ENCODE measurements around the gene MRPL48.
"Not testable (repeated sequence)": the region's sequence is repeated elsewhere in the genome, so short reads cannot be mapped to it uniquely, and the experiment has no call there.

The MRPL48 gene

DNA sequence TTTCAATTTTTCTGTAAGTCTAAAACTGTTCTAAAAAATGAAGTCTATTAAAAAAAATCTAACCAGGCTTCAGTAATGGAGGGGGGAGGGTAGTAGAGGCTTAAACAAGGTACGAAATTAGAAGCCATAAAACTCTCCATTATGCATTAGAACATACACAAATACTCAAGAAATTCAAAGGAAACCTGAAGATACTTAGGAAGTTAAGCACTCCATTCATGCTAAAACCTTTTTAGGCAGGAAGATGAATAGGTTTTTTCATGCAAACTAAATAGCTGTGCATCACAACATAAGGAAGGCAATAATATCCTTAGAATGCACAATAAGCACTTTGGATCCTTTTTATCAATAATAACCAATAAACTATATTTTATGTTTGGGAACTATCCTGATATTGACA, 29.2 kb upstream of the MRPL48 start:
- Mint-ChIP-seq H3K27ac (no peak overlapping the region), H3K27me3 (no peaks in the 10 kb centered on the region), H3K4me1 (ENCODE audit: low read depth in 2 of 2) (peaks cover 29 to 46% of the 10 kb centered on the region in 2 donors), H3K36me3 (ENCODE audit: insufficient read depth) (peaks cover 20% of the 10 kb centered on the region), H3K4me3 (peak overlapping the region; percentile 94 to 97), H3K9me3 (no peaks in the 10 kb centered on the region)
- ATAC-seq (replicated peaks) (no peak), DNase-seq (no peak)

DNA sequence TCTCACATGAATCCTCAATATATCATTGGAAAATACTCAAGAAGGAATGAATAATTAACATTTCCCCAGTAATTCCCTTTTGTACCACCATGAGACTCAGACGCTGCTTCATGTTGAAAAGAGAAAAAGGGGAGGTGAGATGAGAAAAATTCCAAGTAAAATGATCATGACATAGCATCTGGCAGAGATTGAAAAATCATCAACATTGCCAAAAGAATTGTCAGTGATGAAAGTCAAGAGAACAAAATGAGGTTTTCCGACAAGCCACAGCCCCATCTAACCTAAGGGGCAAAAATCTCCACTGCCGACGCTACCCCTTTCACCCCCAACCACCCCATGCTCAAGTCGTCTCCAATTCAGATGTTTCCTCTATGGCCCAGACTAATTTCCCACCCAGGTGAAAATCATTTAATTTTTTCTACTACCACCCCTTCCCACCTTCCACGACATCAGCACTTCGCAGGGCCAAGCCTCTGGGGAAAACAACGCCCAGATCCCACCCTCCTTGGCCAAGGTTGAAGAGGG, 28.0 kb upstream of the MRPL48 start:
- Mint-ChIP-seq H3K27me3 (no peaks in the 10 kb centered on the region), H3K4me3 (peak overlapping the region; percentile 94 to 97), H3K27ac (peak overlapping the region; percentile 87 to 90), H3K4me1 (ENCODE audit: low read depth in 2 of 2) (peaks cover 29 to 40% of the 10 kb centered on the region in 2 donors), H3K9me3 (no peaks in the 10 kb centered on the region), H3K36me3 (ENCODE audit: insufficient read depth) (peaks cover 20% of the 10 kb centered on the region)
- DNase-seq (no peak), ATAC-seq (replicated peaks) (no peak)

DNA sequence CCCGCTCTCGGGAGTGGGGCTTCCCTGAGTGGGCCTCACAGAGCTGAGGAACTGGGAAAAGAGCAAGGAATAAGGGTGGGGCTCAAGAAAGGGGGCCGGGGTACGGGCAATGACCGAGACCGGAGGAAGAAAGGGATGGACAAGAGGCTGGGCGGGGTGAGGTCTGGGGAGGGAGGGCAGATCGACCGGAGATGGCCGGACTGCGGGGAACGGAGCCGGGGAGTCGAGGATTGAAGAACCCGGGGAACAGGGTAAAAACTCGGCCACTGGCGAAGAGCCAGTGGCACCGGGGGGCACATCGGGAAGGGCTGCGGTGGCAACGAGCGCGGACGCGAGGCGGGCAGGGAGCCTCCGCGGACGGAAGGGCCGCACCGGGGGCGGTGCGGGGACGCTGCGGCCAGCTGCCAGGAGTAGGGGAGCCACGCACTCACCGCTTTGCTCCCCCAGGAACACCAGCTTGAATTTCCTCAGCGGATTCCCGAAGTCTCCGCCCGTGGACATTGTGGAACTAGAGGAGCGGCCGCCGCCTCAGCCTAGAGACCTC, 27.5 kb upstream of the MRPL48 start:
- no peak for DNase-seq
- ATAC-seq (replicated peaks), result no peak
- peaks cover 20% of the 10 kb centered on the region for H3K36me3 Mint-ChIP-seq (ENCODE audit: insufficient read depth)
- peak overlapping the region; percentile 94 to 97 for H3K4me3 Mint-ChIP-seq
- peaks cover 0 to 3% of the 10 kb centered on the region in 2 donors for H3K27me3 Mint-ChIP-seq
- H3K4me1 Mint-ChIP-seq (ENCODE audit: low read depth in 2 of 2), result peaks cover 29 to 40% of the 10 kb centered on the region in 2 donors
- no peaks in the 10 kb centered on the region for H3K9me3 Mint-ChIP-seq
- H3K27ac Mint-ChIP-seq, result peak overlapping the region; percentile 87 to 90

DNA sequence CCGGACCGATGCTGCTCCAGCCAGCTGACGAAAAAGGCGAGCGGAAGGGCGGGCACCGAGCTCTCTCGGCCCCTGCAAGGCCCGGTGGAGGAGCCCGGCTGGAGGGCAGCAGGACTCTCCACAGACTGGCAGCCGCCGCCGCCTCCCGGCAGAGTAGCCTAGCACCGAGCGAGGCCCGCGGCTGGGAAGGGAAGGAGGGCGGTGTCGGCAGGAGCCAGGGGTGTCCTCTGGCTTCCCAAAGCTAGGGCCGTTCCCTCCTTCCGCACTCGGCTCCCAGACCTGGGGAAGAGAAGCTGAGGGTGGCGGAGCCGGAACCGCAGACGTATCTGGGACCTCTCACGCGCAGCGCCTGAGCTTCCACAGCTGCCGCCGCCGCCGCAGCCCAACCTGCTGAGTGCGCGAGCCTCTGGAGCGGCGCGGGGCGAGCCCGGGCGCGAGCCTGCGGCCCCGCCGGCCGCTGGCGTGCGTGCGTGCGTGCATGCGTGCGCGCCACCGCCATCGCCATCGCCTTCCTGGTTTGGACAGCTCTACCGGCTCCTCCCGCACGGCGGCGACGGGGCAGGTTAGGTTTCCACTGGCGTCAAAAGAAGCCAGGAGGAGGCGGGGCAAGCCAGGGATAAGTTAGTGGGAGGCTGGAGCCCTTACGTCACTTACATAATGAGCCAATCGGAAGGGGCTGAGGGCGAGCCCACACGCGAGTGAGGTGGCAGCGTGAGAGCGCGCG, 26.8 kb upstream of the MRPL48 start, which contains the start of gene RAB6A:
RAB6A (minus strand) TSS at position 396 of the 724 bp plus-strand sequence. CDS start 439 bp downstream, outside the sequence.
- Mint-ChIP-seq H3K9me3 (no peaks in the 10 kb centered on the region), H3K4me1 (ENCODE audit: low read depth in 2 of 2) (peaks cover 26 to 34% of the 10 kb centered on the region in 2 donors), H3K4me3 (peak within 1 kb of the TSS; percentile 94 to 97), H3K27ac (peak within 1 kb of the TSS; percentile 87 to 90), H3K27me3 (peaks cover 0 to 10% of the 10 kb centered on the region in 2 donors), H3K36me3 (ENCODE audit: insufficient read depth) (peaks cover 16% of the 10 kb centered on the region)
- peak; percentile 98 to 99 (median 99) for DNase-seq
- peak; percentile 86 for ATAC-seq (replicated peaks)

DNA sequence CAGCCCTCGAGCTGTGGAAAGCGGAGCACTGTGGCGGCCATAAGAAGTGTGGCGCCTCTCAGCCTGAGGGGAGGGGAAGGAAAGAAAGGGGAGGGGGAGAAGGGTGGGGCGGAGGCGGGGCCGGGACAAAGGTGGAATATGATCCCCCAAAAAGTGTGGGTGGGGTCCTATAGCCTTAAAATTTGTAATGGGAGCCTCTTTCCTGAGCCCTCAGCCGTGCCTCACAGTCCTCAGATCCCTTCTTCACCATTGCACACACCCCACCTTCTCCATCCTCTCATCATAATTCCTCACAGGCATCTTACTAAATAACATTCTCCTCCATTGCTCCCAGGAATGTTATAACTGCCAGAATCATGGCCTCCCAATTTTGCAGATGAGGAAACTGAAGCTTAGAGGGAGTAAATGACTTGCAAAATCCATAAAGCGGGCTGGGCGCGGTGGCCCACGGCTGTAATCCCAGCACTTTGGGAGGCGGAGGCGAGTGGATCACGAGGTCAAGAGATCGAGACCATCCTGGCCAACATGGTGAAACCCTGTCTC, 26.2 kb upstream of the MRPL48 start:
- Mint-ChIP-seq H3K9me3 (no peaks in the 10 kb centered on the region), H3K27me3 (peaks cover 5 to 16% of the 10 kb centered on the region in 2 donors), H3K36me3 (ENCODE audit: insufficient read depth) (peaks cover 16% of the 10 kb centered on the region), H3K4me1 (ENCODE audit: low read depth in 2 of 2) (peaks cover 26 to 34% of the 10 kb centered on the region in 2 donors), H3K27ac (peak overlapping the region; percentile 87 to 90), H3K4me3 (peak overlapping the region; percentile 94 to 97)
- DNase-seq (no peak), ATAC-seq (replicated peaks) (peak; percentile 2)

DNA sequence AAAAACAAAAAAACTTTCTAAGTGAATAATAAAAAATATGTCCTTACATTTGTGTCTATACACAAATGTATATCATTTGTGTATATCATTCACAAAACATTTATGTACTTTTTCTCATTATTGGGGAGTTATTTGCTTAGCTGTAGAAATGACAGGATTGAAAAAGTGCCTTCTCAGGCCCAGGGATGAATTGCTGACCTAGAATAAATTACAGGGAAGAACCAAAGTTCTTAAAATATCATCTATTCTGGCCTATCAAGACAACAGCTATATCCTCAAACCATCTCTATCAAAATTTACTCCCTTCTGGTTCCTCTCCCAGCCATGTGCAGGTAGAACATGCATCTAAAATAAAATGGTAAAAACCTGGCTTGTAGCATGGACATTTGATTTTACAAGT, 24.9 kb upstream of the MRPL48 start:
- no peak for DNase-seq
- Mint-ChIP-seq H3K36me3 (ENCODE audit: insufficient read depth) (peaks cover 12% of the 10 kb centered on the region), H3K4me1 (ENCODE audit: low read depth in 2 of 2) (peaks cover 20 to 29% of the 10 kb centered on the region in 2 donors), H3K27ac (no peak overlapping the region), H3K9me3 (no peaks in the 10 kb centered on the region), H3K27me3 (peaks cover 17 to 29% of the 10 kb centered on the region in 2 donors), H3K4me3 (no peak overlapping the region)
- no peak for ATAC-seq (replicated peaks)

DNA sequence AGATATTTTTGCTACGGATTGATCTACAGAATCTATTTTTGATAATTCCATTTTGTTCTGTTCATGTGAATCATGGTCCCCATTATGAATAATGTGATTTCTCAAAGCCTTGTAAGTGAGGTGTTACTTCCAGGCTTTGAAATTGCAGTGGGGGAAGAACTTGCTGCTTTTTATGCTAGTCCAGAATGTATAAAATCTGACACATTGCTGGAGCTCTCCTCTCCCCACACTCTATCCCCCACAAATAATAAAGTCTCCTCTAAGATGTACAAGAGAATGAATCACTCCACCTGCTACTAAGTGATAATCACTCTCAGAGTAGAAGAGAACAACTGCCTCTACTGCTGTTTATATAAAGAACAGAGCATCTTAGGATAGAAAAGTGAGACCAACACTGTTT, 20.9 kb upstream of the MRPL48 start:
- no peak for DNase-seq
- no peak for ATAC-seq (replicated peaks)
- H3K27me3 Mint-ChIP-seq, result peaks cover 17 to 42% of the 10 kb centered on the region in 2 donors
- peaks cover 3% of the 10 kb centered on the region for H3K36me3 Mint-ChIP-seq (ENCODE audit: insufficient read depth)
- no peak overlapping the region for H3K27ac Mint-ChIP-seq
- H3K9me3 Mint-ChIP-seq, result no peaks in the 10 kb centered on the region
- H3K4me1 Mint-ChIP-seq (ENCODE audit: low read depth in 2 of 2), result no peaks in the 10 kb centered on the region
- no peak overlapping the region for H3K4me3 Mint-ChIP-seq

DNA sequence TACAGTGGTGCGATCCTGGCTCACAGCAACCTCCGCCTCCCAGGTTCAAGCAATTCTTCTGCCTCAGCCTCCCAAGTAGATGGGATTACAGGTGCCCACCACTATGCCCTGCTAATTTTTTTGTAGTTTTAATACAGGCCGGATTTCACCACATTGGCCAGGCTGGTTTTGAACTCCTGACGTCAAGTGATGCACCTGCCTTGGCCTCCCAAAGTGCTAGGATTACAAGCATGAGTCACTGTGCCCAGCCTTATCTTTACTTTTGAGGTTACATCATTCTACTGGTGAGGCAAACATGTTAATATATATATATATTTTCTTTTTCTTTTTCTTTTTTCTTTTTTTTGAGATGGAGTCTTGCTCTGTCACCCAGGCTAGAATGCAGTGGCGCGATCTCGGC, 16.9 kb upstream of the MRPL48 start:
- not testable (repeated sequence) for H3K4me3 Mint-ChIP-seq; H3K36me3 Mint-ChIP-seq (ENCODE audit: insufficient read depth); H3K27ac Mint-ChIP-seq; ATAC-seq (replicated peaks); H3K9me3 Mint-ChIP-seq; H3K4me1 Mint-ChIP-seq (ENCODE audit: low read depth in 2 of 2); DNase-seq
- peaks cover 26 to 40% of the 10 kb centered on the region in 2 donors for H3K27me3 Mint-ChIP-seq

DNA sequence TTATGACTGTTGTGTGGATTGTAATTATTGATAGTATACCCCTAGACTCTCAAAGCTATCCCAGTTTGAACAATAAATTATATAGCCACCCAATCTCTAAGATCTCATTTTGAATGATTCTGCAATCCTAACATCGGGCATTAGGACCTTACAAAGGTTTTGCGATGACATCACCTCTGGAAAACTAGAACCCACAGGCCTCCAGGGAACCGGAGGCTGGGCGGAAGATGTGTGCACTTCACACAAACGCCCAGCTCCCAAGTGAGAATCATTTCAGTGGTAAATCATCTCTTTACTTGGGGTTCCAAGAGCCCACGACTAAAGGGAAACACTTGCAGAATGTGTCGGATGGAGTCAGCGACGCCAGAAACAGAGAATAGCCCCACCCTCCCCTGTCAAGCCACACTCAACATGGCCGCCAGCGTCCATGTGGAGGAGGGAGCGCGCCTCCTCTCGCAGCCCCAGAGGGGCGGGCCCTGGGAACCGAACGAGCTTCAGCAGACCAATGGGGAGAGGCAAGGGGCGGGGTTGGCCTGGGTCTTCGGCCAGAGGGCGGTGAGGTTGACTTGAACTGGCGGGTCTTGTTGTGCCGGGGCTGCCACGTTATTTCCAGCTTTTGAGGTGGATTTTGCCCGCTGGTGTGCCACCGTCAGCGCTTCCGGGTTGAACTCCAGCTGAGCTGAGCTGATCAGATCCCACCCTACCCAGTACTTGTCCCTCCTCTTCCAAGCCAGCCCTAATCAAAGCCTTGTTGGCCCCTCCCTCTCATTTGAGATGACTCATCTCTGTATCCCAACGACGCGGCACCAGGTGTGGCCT, 8.4 kb upstream of the MRPL48 start:
- H3K27me3 Mint-ChIP-seq, result no peaks in the 10 kb centered on the region
- H3K27ac Mint-ChIP-seq, result peak overlapping the region; percentile 76 to 97
- H3K9me3 Mint-ChIP-seq, result no peaks in the 10 kb centered on the region
- DNase-seq (peak; percentile 96 to 97 (median 96)), ATAC-seq (replicated peaks) (peak; percentile 97)
- H3K4me3 Mint-ChIP-seq, result peak overlapping the region; percentile 90 to 93
- peaks cover 5% of the 10 kb centered on the region for H3K36me3 Mint-ChIP-seq (ENCODE audit: insufficient read depth)
- H3K4me1 Mint-ChIP-seq (ENCODE audit: low read depth in 2 of 2), result peaks cover 4% of the 10 kb centered on the region in 2 donors

DNA sequence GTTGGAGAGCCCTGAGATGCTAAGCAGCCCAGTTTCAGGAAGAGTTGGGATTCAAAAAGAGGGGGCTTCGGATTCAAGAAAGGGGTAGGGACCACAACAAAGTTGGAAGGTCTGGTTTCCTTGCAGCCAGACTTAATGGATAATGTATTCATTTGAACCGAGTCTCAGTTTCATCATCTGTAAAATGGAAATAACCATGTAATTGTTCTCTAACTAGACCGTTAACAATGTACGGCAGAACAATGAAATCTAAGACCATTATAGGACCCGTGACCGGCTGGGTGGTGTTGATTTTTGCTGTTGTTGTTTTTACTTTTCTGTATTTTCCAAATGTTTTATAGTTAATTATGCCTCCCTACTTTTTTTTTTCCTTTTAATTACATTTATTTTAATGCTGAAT, 6.4 kb upstream of the MRPL48 start:
- Mint-ChIP-seq H3K27me3 (peaks cover 0 to 8% of the 10 kb centered on the region in 2 donors), H3K4me3 (no peak overlapping the region), H3K27ac (no peak overlapping the region), H3K9me3 (no peaks in the 10 kb centered on the region), H3K36me3 (ENCODE audit: insufficient read depth) (peaks cover 5% of the 10 kb centered on the region), H3K4me1 (ENCODE audit: low read depth in 2 of 2) (peaks cover 4% of the 10 kb centered on the region in 2 donors)
- DNase-seq, result no peak
- ATAC-seq (replicated peaks), result no peak

DNA sequence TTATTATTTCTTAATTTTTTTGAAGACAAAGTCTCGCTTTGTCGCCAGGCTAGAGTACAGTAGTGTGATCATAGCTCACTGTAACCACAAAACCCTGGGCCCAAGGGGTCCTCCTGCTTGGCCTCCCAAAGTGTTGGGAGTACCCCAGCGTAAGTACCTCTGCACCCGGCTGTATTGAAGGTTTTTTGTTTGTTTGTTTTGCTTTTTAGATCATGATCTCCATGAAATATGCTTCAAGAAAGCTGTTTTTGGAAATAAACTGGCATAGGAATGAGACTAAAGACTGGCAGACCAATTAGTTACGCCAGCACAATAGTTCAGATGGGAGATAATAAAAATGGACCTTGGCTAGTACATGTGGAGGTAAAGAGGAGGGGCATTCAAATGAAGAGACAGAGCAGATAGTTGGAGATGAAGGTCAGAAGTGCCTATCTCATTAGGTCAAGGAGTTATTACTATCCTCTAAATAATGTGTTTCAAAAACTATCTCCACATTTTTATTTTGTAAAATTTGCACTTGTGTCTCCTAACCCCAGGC, 4.1 kb upstream of the MRPL48 start:
- Mint-ChIP-seq H3K9me3 (no peaks in the 10 kb centered on the region), H3K36me3 (ENCODE audit: insufficient read depth) (peaks cover 12% of the 10 kb centered on the region), H3K27ac (no peak overlapping the region), H3K4me1 (ENCODE audit: low read depth in 2 of 2) (peaks cover 4 to 6% of the 10 kb centered on the region in 2 donors), H3K4me3 (no peak overlapping the region), H3K27me3 (peaks cover 0 to 8% of the 10 kb centered on the region in 2 donors)
- DNase-seq, result no peak
- no peak for ATAC-seq (replicated peaks)

DNA sequence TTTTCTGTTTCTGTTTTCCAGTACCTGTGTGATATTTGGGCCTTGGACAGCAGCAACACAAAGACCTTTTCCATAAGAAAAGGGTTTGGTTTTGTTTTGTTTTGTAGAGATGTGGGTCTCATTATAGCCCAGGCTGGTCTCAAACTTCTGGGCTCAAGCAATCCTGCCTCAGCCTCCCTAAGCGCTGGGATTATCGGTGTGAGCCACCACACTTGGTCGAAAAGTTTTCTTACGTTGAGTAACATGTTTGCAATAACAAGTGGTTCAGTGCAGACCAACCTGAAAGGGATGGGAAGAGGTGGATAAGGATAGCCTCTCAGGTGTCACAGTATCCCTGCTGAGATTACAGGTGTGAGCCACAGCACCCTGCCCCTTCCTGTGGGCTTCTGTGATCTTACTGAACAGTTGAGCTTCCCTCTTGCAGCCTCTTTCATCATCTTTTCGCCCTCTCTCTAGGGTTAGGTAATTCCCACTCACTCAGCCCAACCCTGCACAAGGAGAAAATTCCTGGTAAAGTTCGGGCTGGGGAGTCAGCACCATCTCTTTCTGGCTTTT, 3.5 kb upstream of the MRPL48 start:
- no peaks in the 10 kb centered on the region for H3K9me3 Mint-ChIP-seq
- ATAC-seq (replicated peaks) (no peak), DNase-seq (no peak)
- peaks cover 0 to 8% of the 10 kb centered on the region in 2 donors for H3K27me3 Mint-ChIP-seq
- no peak overlapping the region for H3K27ac Mint-ChIP-seq
- no peak overlapping the region for H3K4me3 Mint-ChIP-seq
- H3K36me3 Mint-ChIP-seq (ENCODE audit: insufficient read depth), result peaks cover 10% of the 10 kb centered on the region
- peaks cover 4 to 5% of the 10 kb centered on the region in 2 donors for H3K4me1 Mint-ChIP-seq (ENCODE audit: low read depth in 2 of 2)

Data from effector memory CD8-positive, alpha-beta T cell (primary cell).